NT2/D1 (cell line): ENCODE data around the gene ARID4B.

ENCODE experiments used
- SUZ12 ChIP-seq: IDR thresholded peaks from 2 replicates; pipeline ENCODE4 v1.6.1; 2011; ENCODE audit not compliant: insufficient read length, insufficient read depth; ENCODE audit errors: extremely low read depth
- YY1 ChIP-seq: IDR thresholded peaks from 2 replicates; pipeline ENCODE4 v1.6.1; 2011; ENCODE audit not compliant: insufficient read length, insufficient read depth
- ZNF274 ChIP-seq: IDR thresholded peaks from 2 replicates; pipeline ENCODE4 v1.6.1; 2011; ENCODE audit warnings: mild to moderate bottlenecking, low read depth, low read length

DNA sequence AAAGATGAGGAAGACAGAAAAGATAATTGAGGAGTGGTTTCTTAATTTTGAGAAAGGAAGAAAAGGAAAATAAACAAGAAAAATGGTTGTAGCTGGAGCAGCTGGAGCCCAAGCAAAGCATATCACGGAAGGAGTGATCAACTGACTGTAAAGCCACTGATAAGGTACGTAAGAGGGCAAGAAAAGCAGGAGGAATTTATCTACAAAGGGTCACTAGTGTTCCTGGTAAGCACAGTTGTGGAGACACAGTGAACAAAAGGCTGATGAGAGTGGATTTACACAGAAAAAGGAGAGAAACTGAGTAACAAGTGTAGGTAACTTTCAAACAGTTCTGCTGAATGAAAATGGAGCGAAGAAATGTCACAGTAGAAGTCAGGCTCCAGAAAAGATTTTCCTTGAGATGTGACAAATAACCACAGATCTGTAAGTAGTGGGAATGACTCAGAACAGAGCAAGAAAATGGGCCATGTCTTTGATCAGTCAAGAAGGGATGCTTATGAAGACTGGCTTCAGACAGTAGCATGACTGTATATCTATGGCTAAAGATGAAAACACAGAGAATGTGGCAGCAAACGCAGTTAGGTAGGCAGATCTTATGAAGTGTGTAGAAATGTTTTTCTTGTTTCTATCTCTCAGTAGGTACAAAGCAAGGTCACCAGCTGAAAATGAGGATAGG, 121.3 kb downstream of the ARID4B start:
- TF ChIP-seq ZNF274 (no peak), YY1 (no peak), SUZ12 (no peak)
